Measurements from ENCODE around the gene ARSB.

ARSB gene

DNA sequence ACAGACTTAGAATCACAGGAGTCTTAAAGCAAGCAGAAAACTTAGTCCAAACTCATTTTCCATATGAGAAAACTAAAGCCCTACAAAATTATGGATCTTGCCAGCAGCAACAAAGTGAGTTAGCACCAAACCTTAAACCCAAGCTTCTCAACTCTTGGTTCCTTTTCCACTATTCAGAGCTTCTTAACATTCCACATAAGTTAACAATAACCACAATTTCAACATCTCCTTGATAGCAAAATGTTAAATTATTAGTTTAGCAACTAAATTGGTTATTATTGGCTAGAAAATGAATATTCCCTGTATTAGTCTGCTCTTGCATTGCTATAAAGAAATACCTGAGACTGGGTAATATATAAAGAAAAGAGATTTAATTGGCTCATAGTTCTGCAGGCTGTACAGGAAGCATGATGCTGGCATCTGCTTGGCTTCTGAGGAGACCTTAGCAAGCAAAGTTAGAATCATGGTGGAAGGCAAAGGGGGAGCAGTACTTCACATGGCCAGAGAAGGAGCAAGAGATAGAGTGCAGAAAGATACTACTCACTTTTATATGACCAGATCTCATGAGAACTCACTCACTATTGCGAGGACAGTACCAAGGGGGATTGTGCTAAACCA is 26.2 kb upstream of the ARSB start:
- Histone ChIP-seq H3K4me3 (ENCODE audit: low read length) (no peak overlapping the region), H3K27me3 (ENCODE audit: insufficient read depth, low read length) (peaks cover 8% of the 10 kb centered on the region), H3K9me3 (ENCODE audit: low read length) (peaks cover 2% of the 10 kb centered on the region), H2AFZ (ENCODE audit: low read depth, low read length) (no peak overlapping the region), H3K36me3 (ENCODE audit: insufficient read depth, low read length) (no peaks in the 10 kb centered on the region), H3K4me1 (ENCODE audit: insufficient read depth, low read length) (no peaks in the 10 kb centered on the region)

DNA sequence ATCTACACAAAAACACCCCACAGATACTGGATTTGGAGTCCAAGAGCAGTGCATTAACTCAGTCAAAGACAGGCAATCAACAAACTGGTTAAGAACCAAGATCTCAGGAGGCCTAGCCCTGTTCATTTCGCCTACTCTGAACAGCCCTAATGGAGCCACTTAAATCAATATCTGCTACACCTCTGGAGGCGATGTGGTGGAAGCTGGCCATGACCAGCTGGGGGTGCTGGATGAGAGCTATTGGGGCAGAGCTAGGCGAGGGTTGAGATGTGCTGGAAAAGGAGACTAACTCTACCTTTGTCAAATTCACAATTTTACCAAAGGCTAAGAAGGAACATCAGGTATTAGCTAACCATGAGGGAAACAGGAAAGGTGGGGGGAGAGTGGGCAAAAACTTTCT is 23.3 kb upstream of the ARSB start:
- H3K4me3 ChIP-seq (ENCODE audit: low read length): no peak overlapping the region
- peaks cover 2% of the 10 kb centered on the region for H3K9me3 ChIP-seq (ENCODE audit: low read length)
- H2AFZ ChIP-seq (ENCODE audit: low read depth, low read length): no peak overlapping the region
- H3K27me3 ChIP-seq (ENCODE audit: insufficient read depth, low read length): peaks cover 8% of the 10 kb centered on the region
- H3K36me3 ChIP-seq (ENCODE audit: insufficient read depth, low read length): no peaks in the 10 kb centered on the region
- peaks cover 6% of the 10 kb centered on the region for H3K4me1 ChIP-seq (ENCODE audit: insufficient read depth, low read length)

DNA sequence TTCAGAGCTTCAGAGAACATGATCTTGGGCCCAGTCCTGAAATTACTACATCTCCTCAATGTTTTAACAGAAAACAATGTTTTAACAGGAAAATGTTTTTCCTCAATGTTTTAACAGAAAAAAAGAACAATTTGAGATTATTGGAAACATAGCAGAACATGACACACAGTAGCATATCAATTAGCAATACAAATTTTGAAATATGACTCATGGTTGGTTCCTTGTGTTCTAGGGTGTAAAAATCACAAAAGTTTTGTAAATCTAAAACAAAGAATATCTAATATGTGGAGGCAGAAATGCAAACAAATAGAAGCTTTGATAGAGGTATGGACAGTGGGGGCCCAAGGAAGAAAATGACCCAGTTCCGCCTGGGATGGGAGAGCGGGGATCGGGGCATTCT is 22.8 kb upstream of the ARSB start:
- H3K4me1 ChIP-seq (ENCODE audit: insufficient read depth, low read length): peaks cover 6% of the 10 kb centered on the region
- peaks cover 2% of the 10 kb centered on the region for H3K9me3 ChIP-seq (ENCODE audit: low read length)
- peaks cover 8% of the 10 kb centered on the region for H3K27me3 ChIP-seq (ENCODE audit: insufficient read depth, low read length)
- H2AFZ ChIP-seq (ENCODE audit: low read depth, low read length): no peak overlapping the region
- no peaks in the 10 kb centered on the region for H3K36me3 ChIP-seq (ENCODE audit: insufficient read depth, low read length)
- H3K4me3 ChIP-seq (ENCODE audit: low read length): no peak overlapping the region

DNA sequence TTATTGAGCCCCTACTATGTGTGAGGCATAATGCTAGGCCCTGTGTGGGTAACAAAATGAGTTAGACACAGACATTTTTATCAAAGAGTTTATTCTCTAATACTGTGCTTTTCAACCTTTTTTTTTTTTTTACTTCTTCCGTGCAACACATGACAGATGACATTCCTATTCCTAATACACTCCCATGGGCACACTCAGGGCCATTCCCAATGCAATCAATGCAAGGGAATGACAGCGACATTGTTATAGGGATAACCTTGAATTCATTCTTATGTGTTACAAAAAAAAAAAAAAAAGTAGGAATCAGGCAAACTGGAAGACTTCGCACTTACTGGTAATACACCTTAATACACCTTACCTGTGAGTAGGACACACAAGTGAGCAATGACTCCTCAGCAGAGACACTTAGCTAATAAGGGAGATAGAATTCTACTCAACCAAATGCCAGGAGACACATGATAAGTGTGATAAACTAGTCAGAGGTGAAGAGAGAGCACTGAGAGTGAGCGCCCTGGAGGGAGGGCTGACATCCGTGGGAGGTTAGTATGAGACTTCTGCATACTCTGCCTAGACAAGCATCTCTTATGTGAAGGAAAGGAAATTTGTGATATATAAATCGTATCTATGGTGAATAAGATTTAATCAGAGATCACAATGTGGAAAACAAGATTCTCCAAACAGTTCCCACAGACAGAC is 21.0 kb upstream of the ARSB start:
- no peaks in the 10 kb centered on the region for H3K36me3 ChIP-seq (ENCODE audit: insufficient read depth, low read length)
- peaks cover 8% of the 10 kb centered on the region for H3K27me3 ChIP-seq (ENCODE audit: insufficient read depth, low read length)
- no peak overlapping the region for H2AFZ ChIP-seq (ENCODE audit: low read depth, low read length)
- no peak overlapping the region for H3K4me3 ChIP-seq (ENCODE audit: low read length)
- no peaks in the 10 kb centered on the region for H3K9me3 ChIP-seq (ENCODE audit: low read length)
- H3K4me1 ChIP-seq (ENCODE audit: insufficient read depth, low read length): peaks cover 11% of the 10 kb centered on the region

DNA sequence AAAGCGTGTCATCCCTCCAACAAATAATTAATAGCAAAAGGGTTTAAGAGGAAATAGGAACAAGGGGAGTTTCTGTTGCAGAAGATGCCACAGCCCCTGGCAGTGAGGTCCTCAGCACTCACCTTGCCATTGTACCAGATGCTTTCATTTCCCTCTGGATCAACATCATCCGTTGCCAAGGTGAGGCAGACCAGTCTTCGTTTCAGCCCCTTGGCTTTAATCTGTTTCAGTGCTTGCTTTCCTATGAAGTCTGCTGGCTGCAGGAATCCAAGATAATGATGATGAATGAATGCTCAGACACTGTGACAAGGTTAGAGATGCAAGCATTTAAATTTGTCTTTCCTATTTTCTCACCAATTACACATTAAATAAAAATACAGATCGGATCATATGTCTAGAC is 20.0 kb upstream of the ARSB start:
- no peaks in the 10 kb centered on the region for H3K9me3 ChIP-seq (ENCODE audit: low read length)
- no peak overlapping the region for H2AFZ ChIP-seq (ENCODE audit: low read depth, low read length)
- peaks cover 8% of the 10 kb centered on the region for H3K27me3 ChIP-seq (ENCODE audit: insufficient read depth, low read length)

DNA sequence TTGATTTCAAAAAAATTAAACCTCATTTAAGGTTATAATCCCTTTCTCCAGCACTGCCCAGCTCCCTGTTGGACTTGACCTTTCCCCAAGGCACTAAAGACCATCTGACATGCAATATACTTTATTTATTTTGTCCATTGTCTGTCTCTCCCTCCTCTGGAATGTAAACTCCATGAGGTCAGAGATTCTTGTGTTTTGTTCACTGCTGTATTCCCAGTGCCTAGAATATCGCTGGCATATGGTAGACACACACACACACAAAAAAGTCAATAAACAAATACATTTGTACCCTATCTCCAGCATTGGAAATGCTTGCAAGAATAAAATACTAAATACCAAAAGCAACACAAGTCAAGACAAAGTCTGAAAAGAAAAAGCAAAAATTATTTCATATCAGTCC is 17.3 kb upstream of the ARSB start:
- no peak overlapping the region for H3K4me3 ChIP-seq (ENCODE audit: low read length)
- no peak overlapping the region for H2AFZ ChIP-seq (ENCODE audit: low read depth, low read length)
- H3K27me3 ChIP-seq (ENCODE audit: insufficient read depth, low read length): peaks cover 5% of the 10 kb centered on the region
- peaks cover 13% of the 10 kb centered on the region for H3K4me1 ChIP-seq (ENCODE audit: insufficient read depth, low read length)
- no peaks in the 10 kb centered on the region for H3K9me3 ChIP-seq (ENCODE audit: low read length)
- H3K36me3 ChIP-seq (ENCODE audit: insufficient read depth, low read length): no peaks in the 10 kb centered on the region

More for the DNA sequence above, 20.0 kb upstream of the ARSB start:
- H3K36me3 ChIP-seq (ENCODE audit: insufficient read depth, low read length): no peaks in the 10 kb centered on the region
- H3K4me1 ChIP-seq (ENCODE audit: insufficient read depth, low read length): peaks cover 11% of the 10 kb centered on the region
- no peak overlapping the region for H3K4me3 ChIP-seq (ENCODE audit: low read length)

DNA sequence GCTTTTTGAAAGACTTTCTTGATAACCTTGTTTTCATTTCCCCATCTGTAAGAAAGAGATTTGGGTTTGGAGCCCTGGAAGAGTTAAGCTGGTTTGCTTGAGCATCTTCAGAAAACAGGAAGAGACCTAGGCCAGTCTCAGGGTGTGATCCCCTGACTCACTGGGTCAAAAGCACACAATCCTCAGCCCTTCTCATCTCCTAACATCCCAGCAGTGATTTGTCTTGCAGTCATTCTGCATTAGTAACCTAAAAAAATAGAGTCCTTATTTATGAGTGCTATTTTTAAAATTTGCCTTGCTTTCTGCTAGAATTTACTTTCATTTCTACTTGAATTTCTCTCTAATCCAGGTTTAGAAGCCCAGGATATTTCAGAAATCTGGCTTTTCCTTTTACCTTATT is 16.4 kb upstream of the ARSB start:
- Histone ChIP-seq H3K4me3 (ENCODE audit: low read length) (no peak overlapping the region), H3K36me3 (ENCODE audit: insufficient read depth, low read length) (no peaks in the 10 kb centered on the region), H3K27me3 (ENCODE audit: insufficient read depth, low read length) (peaks cover 2% of the 10 kb centered on the region), H3K9me3 (ENCODE audit: low read length) (no peaks in the 10 kb centered on the region), H3K4me1 (ENCODE audit: insufficient read depth, low read length) (peaks cover 20% of the 10 kb centered on the region), H2AFZ (ENCODE audit: low read depth, low read length) (no peak overlapping the region)

DNA sequence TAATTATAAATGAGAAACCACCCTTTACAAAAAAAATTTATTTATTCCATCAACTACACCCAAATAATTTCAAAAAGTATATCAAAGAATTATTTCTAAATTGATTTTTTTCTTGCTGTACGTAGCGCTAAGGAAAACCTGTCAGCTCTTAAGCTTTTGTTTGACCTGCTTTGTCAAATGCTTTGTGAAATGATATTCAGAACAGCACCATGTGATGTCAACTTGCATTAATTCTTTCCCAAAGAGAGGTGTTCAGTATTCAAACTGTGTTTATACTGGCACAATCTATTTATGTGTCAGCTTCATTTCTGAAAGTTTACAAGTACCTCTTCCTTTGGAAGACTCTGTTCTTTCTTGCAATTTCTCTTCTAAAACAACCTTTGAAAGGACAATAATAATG is 12.0 kb upstream of the ARSB start:
- H3K4me3 ChIP-seq (ENCODE audit: low read length): no peak overlapping the region
- peaks cover 3% of the 10 kb centered on the region for H3K27me3 ChIP-seq (ENCODE audit: insufficient read depth, low read length)
- peaks cover 14% of the 10 kb centered on the region for H3K4me1 ChIP-seq (ENCODE audit: insufficient read depth, low read length)
- H2AFZ ChIP-seq (ENCODE audit: low read depth, low read length): no peak overlapping the region
- no peaks in the 10 kb centered on the region for H3K36me3 ChIP-seq (ENCODE audit: insufficient read depth, low read length)
- H3K9me3 ChIP-seq (ENCODE audit: low read length): no peaks in the 10 kb centered on the region

DNA sequence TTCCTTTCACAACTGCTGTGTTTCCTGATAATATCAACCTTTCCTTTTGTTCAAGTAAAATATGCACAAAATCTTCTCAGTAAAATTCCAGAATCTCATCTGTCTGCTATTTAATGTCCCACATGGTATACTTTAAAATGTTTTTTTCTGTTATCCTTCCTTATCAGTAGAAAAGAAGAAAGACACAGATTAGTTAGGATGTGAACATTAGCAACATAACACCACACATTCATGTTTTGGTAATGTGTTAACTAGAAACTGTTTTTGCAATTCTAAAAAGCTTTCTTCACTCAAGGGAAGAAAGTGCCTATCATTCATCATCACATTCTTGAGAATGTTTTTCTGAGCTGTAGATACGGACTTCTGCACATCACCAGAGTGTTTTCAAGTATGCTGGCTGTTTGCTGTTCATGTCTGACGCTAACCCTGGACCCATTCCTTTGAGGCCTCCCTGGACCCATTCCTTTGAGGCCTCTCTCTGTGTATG is 10.5 kb upstream of the ARSB start:
- peak overlapping the region; percentile 5 for H2AFZ ChIP-seq (ENCODE audit: low read depth, low read length)
- H3K9me3 ChIP-seq (ENCODE audit: low read length): no peaks in the 10 kb centered on the region
- H3K36me3 ChIP-seq (ENCODE audit: insufficient read depth, low read length): no peaks in the 10 kb centered on the region
- H3K27me3 ChIP-seq (ENCODE audit: insufficient read depth, low read length): peaks cover 3% of the 10 kb centered on the region
- peaks cover 12% of the 10 kb centered on the region for H3K4me1 ChIP-seq (ENCODE audit: insufficient read depth, low read length)
- H3K4me3 ChIP-seq (ENCODE audit: low read length): no peak overlapping the region

DNA sequence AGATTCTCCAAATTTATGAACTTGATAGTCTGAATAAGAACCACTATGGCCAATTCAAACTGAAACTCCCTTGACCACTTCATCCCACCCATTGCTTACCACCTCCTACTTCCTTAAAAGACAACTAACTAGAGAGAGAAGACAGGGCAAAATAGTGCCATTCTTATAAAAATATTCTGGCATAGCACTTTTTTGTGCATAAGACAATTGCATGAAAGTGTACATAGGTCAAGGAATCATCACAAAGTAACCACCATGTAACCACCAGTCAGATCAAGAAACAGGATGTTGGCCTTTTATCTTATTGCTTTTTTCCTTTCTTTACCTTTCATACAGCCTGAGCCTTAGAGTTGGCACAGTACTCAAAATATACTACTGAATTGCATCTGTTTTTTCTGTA is 8.1 kb upstream of the ARSB start:
- Histone ChIP-seq H3K27me3 (ENCODE audit: insufficient read depth, low read length) (peaks cover 3% of the 10 kb centered on the region), H3K4me1 (ENCODE audit: insufficient read depth, low read length) (peaks cover 12% of the 10 kb centered on the region), H3K9me3 (ENCODE audit: low read length) (no peaks in the 10 kb centered on the region), H3K36me3 (ENCODE audit: insufficient read depth, low read length) (no peaks in the 10 kb centered on the region), H3K4me3 (ENCODE audit: low read length) (no peak overlapping the region), H2AFZ (ENCODE audit: low read depth, low read length) (no peak overlapping the region)

DNA sequence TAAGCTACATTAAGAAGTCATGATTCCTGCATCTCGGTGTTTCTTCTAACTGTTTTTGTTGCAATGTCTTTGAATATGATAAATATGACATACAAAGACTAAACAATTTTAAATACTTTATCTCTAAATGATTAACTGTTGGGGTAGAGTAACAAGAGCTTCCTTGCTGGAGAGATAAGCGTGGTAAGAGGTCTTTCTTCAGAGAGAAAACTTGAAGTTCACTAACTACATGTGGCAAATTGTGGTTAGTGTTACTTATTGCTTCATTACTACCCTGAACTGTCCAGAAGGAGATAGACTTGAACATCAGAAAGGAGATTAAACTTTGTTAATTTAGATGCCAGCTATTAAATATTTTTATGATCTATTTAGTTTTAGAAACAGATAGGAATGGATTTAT is 7.0 kb upstream of the ARSB start:
- H3K4me1 ChIP-seq (ENCODE audit: insufficient read depth, low read length): peaks cover 8% of the 10 kb centered on the region
- no peak overlapping the region for H2AFZ ChIP-seq (ENCODE audit: low read depth, low read length)
- no peaks in the 10 kb centered on the region for H3K9me3 ChIP-seq (ENCODE audit: low read length)
- no peaks in the 10 kb centered on the region for H3K36me3 ChIP-seq (ENCODE audit: insufficient read depth, low read length)
- no peak overlapping the region for H3K4me3 ChIP-seq (ENCODE audit: low read length)
- H3K27me3 ChIP-seq (ENCODE audit: insufficient read depth, low read length): peaks cover 3% of the 10 kb centered on the region

DNA sequence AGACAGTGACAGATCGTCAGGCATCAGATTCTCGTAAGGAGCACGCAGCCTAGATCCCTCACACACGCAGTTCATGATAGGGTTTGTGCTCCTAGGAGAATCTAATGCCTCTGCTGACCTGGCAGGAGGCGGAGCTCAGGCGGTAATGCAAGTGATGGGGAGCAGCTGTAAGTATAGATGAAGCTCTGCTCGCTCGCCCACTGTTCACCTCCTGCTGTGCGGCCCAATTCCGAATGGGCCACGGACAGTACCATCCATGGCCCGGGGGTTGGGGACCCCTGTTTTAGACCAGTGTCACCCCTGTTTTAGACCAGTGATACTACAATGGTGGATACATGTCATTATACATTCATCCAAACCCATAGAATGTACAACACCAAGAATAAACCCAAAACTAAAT is 4.0 kb upstream of the ARSB start:
- H2AFZ ChIP-seq (ENCODE audit: low read depth, low read length): no peak overlapping the region
- peaks cover 12% of the 10 kb centered on the region for H3K4me1 ChIP-seq (ENCODE audit: insufficient read depth, low read length)
- no peak overlapping the region for H3K4me3 ChIP-seq (ENCODE audit: low read length)
- H3K9me3 ChIP-seq (ENCODE audit: low read length): no peaks in the 10 kb centered on the region
- H3K36me3 ChIP-seq (ENCODE audit: insufficient read depth, low read length): no peaks in the 10 kb centered on the region
- peaks cover under 1% of the 10 kb centered on the region for H3K27me3 ChIP-seq (ENCODE audit: insufficient read depth, low read length)

DNA sequence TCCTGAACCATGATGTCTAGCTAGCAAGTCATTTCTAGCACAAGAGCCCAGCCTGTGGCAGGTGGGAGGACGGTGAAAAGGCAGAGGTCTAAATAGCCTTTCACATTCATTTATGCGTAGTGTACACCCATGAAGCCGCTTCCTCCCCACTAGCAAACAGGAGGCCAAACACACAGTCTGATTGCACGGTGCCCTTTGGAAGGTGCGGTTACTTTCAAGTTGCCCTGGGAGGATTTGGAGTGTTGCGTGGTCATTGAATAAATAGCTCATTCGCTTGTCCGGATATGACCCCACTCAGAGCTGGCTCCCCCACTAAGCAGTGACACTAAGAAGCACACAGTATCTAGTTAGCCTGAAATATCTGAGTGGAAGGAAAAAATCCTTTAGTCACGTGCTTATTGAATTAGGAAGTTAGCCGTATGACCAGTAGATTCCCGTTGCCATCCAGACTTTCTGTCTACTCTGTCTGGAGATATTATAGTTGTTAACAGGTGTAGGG is 664 bp upstream of the ARSB start:
- Histone ChIP-seq H3K36me3 (ENCODE audit: insufficient read depth, low read length) (no peaks in the 10 kb centered on the region), H3K4me3 (ENCODE audit: low read length) (peak overlapping the region; percentile 95), H2AFZ (ENCODE audit: low read depth, low read length) (peak overlapping the region; percentile 91), H3K9me3 (ENCODE audit: low read length) (no peaks in the 10 kb centered on the region), H3K27me3 (ENCODE audit: insufficient read depth, low read length) (no peaks in the 10 kb centered on the region), H3K4me1 (ENCODE audit: insufficient read depth, low read length) (peaks cover 20% of the 10 kb centered on the region)
